T-cell (primary cell): Measurements from ENCODE around the gene CLCN4. TPM values are rescaled to one million over a fixed set of nuclear protein-coding genes. Genes with fewer than 3 reads are reported as not detected.

Source experiments
- ATAC-seq, 4 experiments: fragments of 200-7000 bp in 3 of 4; fragments of 150-1000 bp in 1 of 4; cut with Tn5 transposase; replicated peaks in 1 of 4; 1 replicate in 3 of 4; 2 replicates in 1 of 4; pipeline ENCODE4 v1.10.0; 2021; ENCODE audit warnings: moderate library complexity in 3 of 4, mild to moderate bottlenecking in 2 of 4, moderate number of reproducible peaks in 1 of 4
- CTCF ChIA-PET, 2 donors: fragments of 300-600 bp; sonication (Branson Sonifier 250); formaldehyde crosslinking; loops; one replicate each; lab custom pipeline; 2022; ENCODE audit warnings: antibody characterized with exemption in 2 of 2; lab: Charles Lee
- POLR2A ChIA-PET, 2 donors: fragments of 300-600 bp; sonication (Branson Sonifier 250); formaldehyde crosslinking; loops; one replicate each; lab custom pipeline; 2022; ENCODE audit warnings: antibody characterized with exemption in 2 of 2; lab: Charles Lee
- DNase-seq, 35 experiments: peaks; one replicate each; pipeline versions ENCODE4 v3.0.0 to v3.0.0-alpha.2; 2013 to 2023
- H3K27ac ChIP-seq: one replicate; pipeline ENCODE4 v1.5.1; 2013; ENCODE audit warnings: low read length
- H3K27me3 ChIP-seq, 2 experiments: replicated peaks in 1 of 2; 1 replicate in 1 of 2; 2 replicates in 1 of 2; pipeline versions ENCODE4 v1.6.1 to v1.7.0; 2013; ENCODE audit warnings: low read length in 1 of 2, mixed read lengths in 1 of 2; ENCODE audit not compliant: control insufficient read depth in 2 of 2, insufficient read depth in 2 of 2; ENCODE audit errors: extremely low read depth in 1 of 2
- H3K36me3 ChIP-seq, 2 donors: 1 replicate in 1 of 2; 2 replicates in 1 of 2; pipeline versions ENCODE4 v1.6.1 to v1.7.0; 2013; ENCODE audit warnings: low read length in 1 of 2; ENCODE audit not compliant: control insufficient read depth in 2 of 2, insufficient read depth in 1 of 2; ENCODE audit errors: extremely low read depth in 1 of 2
- H3K4me1 ChIP-seq, 2 experiments: 1 replicate in 1 of 2; 2 replicates in 1 of 2; pipeline versions ENCODE4 v1.6.1 to v1.7.0; 2013; ENCODE audit warnings: low read length in 2 of 2, mixed read lengths in 1 of 2; ENCODE audit not compliant: insufficient read depth in 2 of 2, control insufficient read depth in 1 of 2; ENCODE audit errors: extremely low read depth in 1 of 2
- H3K4me3 ChIP-seq, 2 donors: 1 replicate in 1 of 2; 2 replicates in 1 of 2; pipeline versions ENCODE4 v1.5.1 to v1.7.0; 2013; ENCODE audit warnings: mild to moderate bottlenecking in 2 of 2, low read length in 1 of 2, moderate library complexity in 1 of 2; ENCODE audit not compliant: control insufficient read depth in 1 of 2; ENCODE audit errors: extremely low read depth in 1 of 2
- H3K9me3 ChIP-seq: 2 replicates; pipeline ENCODE4 v1.7.0; 2013
- H3K27ac Mint-ChIP-seq, 2 donors: one replicate each; pipeline ENCODE4 v1.8.0; 2020 to 2021; ENCODE audit warnings: mild to moderate bottlenecking in 2 of 2, mixed read lengths in 2 of 2
- H3K27me3 Mint-ChIP-seq, 2 donors: one replicate each; pipeline ENCODE4 v1.8.0; 2021 to 2022; ENCODE audit warnings: mixed read lengths in 2 of 2
- H3K36me3 Mint-ChIP-seq: one replicate; pipeline ENCODE4 v1.8.0; 2021; ENCODE audit warnings: mixed read lengths
- H3K4me1 Mint-ChIP-seq, 3 donors: one replicate each; pipeline ENCODE4 v1.8.0; 2020 to 2022; ENCODE audit warnings: mixed read lengths in 3 of 3, mild to moderate bottlenecking in 1 of 3
- H3K4me3 Mint-ChIP-seq, 3 donors: one replicate each; pipeline ENCODE4 v1.8.0; 2020 to 2022; ENCODE audit warnings: mild to moderate bottlenecking in 3 of 3, mixed read lengths in 3 of 3, moderate library complexity in 3 of 3
- H3K9me3 Mint-ChIP-seq, 3 donors: one replicate each; pipeline ENCODE4 v1.8.0; 2020 to 2022; ENCODE audit warnings: mixed read lengths in 3 of 3
- WGBS: methylation state at CpG from one replicate; pipeline ENCODE4 v1.1.5; 2013; ENCODE audit warnings: missing lambda C conversion rate; ENCODE audit not compliant: insufficient coverage; 5-methylcytosine and 5-hydroxymethylcytosine counted together
- total RNA-seq, 35 experiments: library from RNA in 6 of 35; stranded (reverse) in 6 of 35; fragments of 120-200 nt in 1 of 35; gene quantifications; one replicate each; pipeline versions ENCODE4 v1.2.1 to v1.2.4 and lab custom pipeline; 2013 to 2026

The CLCN4 gene
- total RNA-seq, 5 donors from 2014 or later (not counting 1 experiment from before 2014, with no cell fraction given), result 0.23 to 0.43 (median 0.25) TPM

DNA sequence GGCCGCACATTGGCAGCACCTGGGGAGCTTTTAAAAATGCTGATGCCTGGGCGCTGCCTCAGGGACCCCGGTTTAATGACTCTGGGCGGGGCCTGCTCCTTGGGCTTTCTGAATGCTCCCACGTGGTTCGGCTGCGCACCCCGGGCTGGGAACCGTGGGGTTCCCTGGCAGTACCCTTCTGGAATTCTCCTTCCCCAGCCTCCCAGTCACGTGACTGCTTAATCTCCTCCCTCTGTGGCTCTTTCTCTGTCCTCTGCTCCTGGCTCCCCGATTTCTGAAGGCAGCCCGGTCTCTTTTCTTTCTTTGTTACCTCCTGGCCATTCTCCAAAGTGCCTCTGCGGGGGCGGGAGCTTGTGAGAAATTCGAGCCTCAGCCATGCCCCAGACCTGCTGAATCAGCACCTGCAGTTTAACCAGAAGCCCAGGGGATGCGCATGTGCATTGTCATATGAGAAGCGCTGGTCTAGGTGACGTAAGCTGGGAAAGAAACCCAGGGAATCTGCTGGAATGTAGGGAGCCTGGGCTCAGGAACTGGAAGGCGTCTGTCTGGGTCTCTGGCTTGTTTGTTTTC, 16.6 kb downstream of the CLCN4 start:
- Histone ChIP-seq H3K27ac (no peak overlapping the region), H3K9me3 (no peaks in the 10 kb centered on the region), H3K4me3 (no peak overlapping the region), H3K4me1 (no peaks in the 10 kb centered on the region), H3K36me3 (no peaks in the 10 kb centered on the region), H3K27me3 (peaks cover 0 to 17% of the 10 kb centered on the region in 2 experiments)
- DNase-seq (no peak), ATAC-seq (no peak)
- ChIA-PET CTCF (no interaction called here), POLR2A (no interaction called here)
- H3K9me3 Mint-ChIP-seq, result no peaks in the 10 kb centered on the region
- H3K4me1 Mint-ChIP-seq, result no peaks in the 10 kb centered on the region
- H3K27ac Mint-ChIP-seq, result no peak overlapping the region
- 85% methylated on average over 11 of the region's 19 CpGs for WGBS
- H3K36me3 Mint-ChIP-seq, result no peaks in the 10 kb centered on the region
- H3K27me3 Mint-ChIP-seq, result peaks cover 7 to 44% of the 10 kb centered on the region in 2 donors
- no peak overlapping the region for H3K4me3 Mint-ChIP-seq

DNA sequence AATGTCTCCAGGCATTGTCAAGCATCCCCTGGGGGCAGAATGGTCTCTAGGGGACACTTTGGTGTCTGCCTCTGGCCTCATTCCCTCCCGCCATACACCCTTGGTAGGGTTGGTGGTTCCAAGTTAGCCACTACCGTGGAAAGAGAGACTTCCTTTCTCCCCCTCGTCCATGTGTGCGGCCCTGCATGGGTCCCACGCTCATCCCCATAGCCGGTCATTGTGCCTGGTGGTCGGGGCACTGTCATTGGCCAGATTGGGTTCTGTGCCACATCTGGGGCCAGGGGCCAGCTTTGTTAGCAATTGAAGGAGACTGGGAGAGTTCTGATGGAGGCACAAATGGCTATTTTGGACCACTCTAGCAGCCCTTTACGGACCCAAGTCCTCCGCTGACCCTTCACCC, 17.3 kb downstream of the CLCN4 start:
- H3K36me3 ChIP-seq, result no peaks in the 10 kb centered on the region
- H3K27me3 ChIP-seq, result peaks cover 0 to 17% of the 10 kb centered on the region in 2 experiments
- H3K4me3 ChIP-seq, result no peak overlapping the region
- no peak overlapping the region for H3K27ac ChIP-seq
- DNase-seq (no peak), ATAC-seq (no peak)
- Mint-ChIP-seq H3K4me3 (no peak overlapping the region), H3K9me3 (no peaks in the 10 kb centered on the region), H3K27ac (no peak overlapping the region), H3K4me1 (no peaks in the 10 kb centered on the region), H3K27me3 (peaks cover 7 to 48% of the 10 kb centered on the region in 2 donors), H3K36me3 (no peaks in the 10 kb centered on the region)
- H3K4me1 ChIP-seq, result no peaks in the 10 kb centered on the region
- WGBS, result no CpG with 5 or more reads among the region's 9 CpGs
- no peaks in the 10 kb centered on the region for H3K9me3 ChIP-seq
- ChIA-PET POLR2A (no interaction called here), CTCF (no interaction called here)

DNA sequence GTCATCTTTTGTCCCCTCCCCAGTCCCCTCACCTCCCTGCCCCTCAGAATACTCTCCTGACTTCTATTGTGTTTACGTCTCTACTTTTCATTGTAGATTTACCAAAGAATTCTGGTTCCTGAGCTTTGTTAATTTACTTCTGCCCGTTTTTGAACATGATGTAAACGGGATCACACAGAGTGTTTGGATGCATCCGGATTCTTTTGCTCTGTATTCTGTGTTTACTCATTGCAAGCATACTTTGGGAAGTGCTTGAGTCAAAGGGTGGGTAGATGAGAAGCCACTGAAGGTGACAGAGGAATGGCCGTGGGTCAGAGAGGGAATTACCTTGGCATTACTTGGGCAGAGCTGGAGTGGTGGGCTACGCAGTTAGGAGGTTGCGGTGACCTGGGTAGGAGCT, 18.0 kb downstream of the CLCN4 start:
- ChIA-PET POLR2A (interaction anchor here in 1 of 2 donors (0.6 kb wide), 1 partner anchor 1167 kb away, joined by 3 read pairs; no protein-coding TSS in a partner anchor), CTCF (interaction anchor here in 1 of 2 donors (0.6 kb wide), 1 partner anchor 15 kb away, joined by 3 read pairs; no protein-coding TSS in a partner anchor)
- H3K27ac Mint-ChIP-seq, result no peak overlapping the region
- ATAC-seq (no peak), DNase-seq (no peak)
- 62% methylated on average over 3 of the region's 7 CpGs for WGBS
- Histone ChIP-seq H3K9me3 (no peaks in the 10 kb centered on the region), H3K27me3 (peaks cover 0 to 17% of the 10 kb centered on the region in 2 experiments), H3K27ac (no peak overlapping the region), H3K4me1 (no peaks in the 10 kb centered on the region), H3K36me3 (no peaks in the 10 kb centered on the region), H3K4me3 (no peak overlapping the region)
- no peaks in the 10 kb centered on the region for H3K36me3 Mint-ChIP-seq
- no peaks in the 10 kb centered on the region for H3K4me1 Mint-ChIP-seq
- H3K4me3 Mint-ChIP-seq, result no peak overlapping the region
- H3K27me3 Mint-ChIP-seq, result peaks cover 7 to 55% of the 10 kb centered on the region in 2 donors
- H3K9me3 Mint-ChIP-seq, result no peaks in the 10 kb centered on the region

DNA sequence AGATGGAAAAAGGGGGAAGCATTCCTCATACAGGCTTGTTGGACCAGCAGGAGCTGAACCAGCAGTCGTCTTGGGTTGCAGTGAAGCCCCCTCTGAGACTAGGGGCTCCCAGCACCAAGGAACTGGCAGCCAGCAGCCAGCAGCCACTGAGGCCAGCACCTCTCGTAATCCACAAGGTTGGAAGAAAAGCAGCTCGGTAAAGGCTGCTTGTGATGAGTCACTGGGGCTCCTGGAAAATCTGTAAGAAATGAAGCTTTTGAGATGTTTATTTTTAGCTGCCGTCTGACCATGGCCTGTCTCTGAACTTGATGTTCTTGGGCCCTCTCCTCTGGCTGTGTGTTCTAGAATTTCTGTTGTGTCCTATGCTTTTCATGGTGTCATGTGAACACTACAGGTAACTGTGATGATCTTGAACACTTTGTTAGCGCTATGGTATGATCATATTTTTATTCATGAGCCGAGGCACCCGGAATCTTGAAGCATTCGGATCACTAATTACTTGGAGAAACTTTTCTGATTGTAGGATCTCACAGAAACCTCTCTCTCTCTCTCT, 18.6 kb downstream of the CLCN4 start:
- Mint-ChIP-seq H3K9me3 (no peaks in the 10 kb centered on the region), H3K27ac (no peak overlapping the region), H3K36me3 (no peaks in the 10 kb centered on the region), H3K4me1 (no peaks in the 10 kb centered on the region), H3K27me3 (peaks cover 7 to 55% of the 10 kb centered on the region in 2 donors), H3K4me3 (no peak overlapping the region)
- no peak for ATAC-seq
- Histone ChIP-seq H3K9me3 (no peaks in the 10 kb centered on the region), H3K4me1 (no peaks in the 10 kb centered on the region), H3K27me3 (peaks cover 0 to 17% of the 10 kb centered on the region in 2 experiments), H3K4me3 (no peak overlapping the region), H3K36me3 (no peaks in the 10 kb centered on the region), H3K27ac (no peak overlapping the region)
- no peak for DNase-seq
- 40% methylated on average over 1 of the region's 8 CpGs for WGBS
- POLR2A ChIA-PET, result interaction anchor here in 1 of 2 donors (0.6 kb wide), 1 partner anchor 1167 kb away, joined by 3 read pairs; no protein-coding TSS in a partner anchor
- CTCF ChIA-PET, result no interaction called here

DNA sequence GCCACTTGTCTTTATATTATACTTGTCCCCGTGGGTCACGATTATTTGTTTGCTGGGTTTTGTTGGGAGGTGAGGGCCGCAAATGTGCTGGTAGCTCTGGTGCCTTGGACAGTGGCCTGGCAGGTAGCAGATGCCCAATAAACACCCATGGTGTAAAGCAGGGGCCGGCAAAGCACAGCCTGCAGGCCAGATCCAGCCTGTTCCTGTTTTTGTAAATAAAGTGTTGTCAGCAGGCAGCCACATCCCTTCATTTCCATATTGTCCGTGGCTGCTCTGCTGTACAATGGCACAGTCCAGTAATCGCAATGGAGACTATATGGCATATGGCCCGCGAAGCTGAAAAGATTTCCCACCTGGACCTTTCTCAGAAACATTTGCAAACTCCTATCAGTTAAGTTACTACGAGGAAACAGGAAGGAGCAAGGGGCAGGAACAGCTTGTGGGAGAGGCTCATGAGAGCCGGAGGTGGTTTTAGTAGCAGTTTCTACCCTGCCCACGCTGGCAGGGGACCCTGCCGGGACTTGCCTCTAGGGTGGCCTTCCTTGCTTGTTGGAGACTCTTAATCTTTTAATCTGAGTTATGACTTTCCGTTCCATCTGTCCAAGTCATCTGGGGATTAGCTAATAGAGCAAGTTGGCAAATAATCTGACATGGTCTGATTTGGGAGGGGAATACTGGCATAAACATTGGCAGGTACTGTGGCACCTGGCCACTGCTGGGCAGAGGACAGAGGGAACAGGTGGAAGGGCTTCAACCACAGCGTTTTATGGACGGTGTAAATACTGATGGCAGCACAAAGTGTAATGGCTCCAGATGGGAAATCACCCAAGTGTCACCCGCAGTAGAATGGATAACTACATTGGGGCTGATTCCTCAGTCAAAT, 19.6 kb downstream of the CLCN4 start:
- Mint-ChIP-seq H3K27me3 (peaks cover 7 to 55% of the 10 kb centered on the region in 2 donors), H3K9me3 (no peaks in the 10 kb centered on the region), H3K27ac (no peak overlapping the region), H3K4me3 (no peak overlapping the region), H3K4me1 (no peaks in the 10 kb centered on the region), H3K36me3 (no peaks in the 10 kb centered on the region)
- no peak for ATAC-seq
- 100% methylated on average over 1 of the region's 16 CpGs for WGBS
- no peak overlapping the region for H3K4me3 ChIP-seq
- ChIA-PET POLR2A (no interaction called here), CTCF (interaction anchor here in 1 of 2 donors (0.9 kb wide), 1 partner anchor 14 kb away, joined by 3 read pairs; no protein-coding TSS in a partner anchor)
- H3K4me1 ChIP-seq, result no peaks in the 10 kb centered on the region
- H3K36me3 ChIP-seq, result no peaks in the 10 kb centered on the region
- no peak overlapping the region for H3K27ac ChIP-seq
- no peaks in the 10 kb centered on the region for H3K9me3 ChIP-seq
- no peak for DNase-seq
- H3K27me3 ChIP-seq, result peaks cover 0 to 17% of the 10 kb centered on the region in 2 experiments

DNA sequence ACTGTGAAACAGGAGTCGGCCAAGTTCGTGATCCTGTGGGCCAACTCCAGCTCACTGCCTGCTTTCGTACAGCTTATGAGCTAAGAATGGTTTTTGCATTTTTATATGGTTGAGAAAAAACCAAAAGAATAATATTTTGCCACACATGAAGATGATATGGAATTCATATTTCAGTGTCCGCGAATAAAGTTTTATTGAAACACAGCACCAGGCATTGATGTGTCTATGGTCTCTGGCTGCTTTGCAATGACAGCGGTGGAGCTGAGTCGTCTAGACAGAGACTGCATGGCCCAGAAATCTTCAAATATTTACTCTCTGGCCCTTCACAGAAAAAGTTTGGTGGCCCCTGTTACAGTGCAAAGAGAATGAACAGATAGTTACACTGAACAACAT, 20.2 kb downstream of the CLCN4 start:
- Mint-ChIP-seq H3K27ac (no peak overlapping the region), H3K4me1 (no peaks in the 10 kb centered on the region), H3K9me3 (no peaks in the 10 kb centered on the region), H3K4me3 (no peak overlapping the region), H3K36me3 (no peaks in the 10 kb centered on the region), H3K27me3 (peaks cover 7 to 50% of the 10 kb centered on the region in 2 donors)
- no peak overlapping the region for H3K27ac ChIP-seq
- ATAC-seq (no peak), DNase-seq (no peak)
- H3K27me3 ChIP-seq, result peaks cover 0 to 17% of the 10 kb centered on the region in 2 experiments
- WGBS, result 100% methylated on average over 1 of the region's 7 CpGs
- no peaks in the 10 kb centered on the region for H3K4me1 ChIP-seq
- H3K4me3 ChIP-seq, result no peak overlapping the region
- no peaks in the 10 kb centered on the region for H3K9me3 ChIP-seq
- ChIA-PET CTCF (interaction anchor here in 1 of 2 donors (0.9 kb wide), 1 partner anchor 13 kb away, joined by 3 read pairs; no protein-coding TSS in a partner anchor), POLR2A (no interaction called here)
- H3K36me3 ChIP-seq, result no peaks in the 10 kb centered on the region
